ENCODE data around the gene OR4K1. TPM values are rescaled to one million over a fixed set of nuclear protein-coding genes. Genes with fewer than 3 reads are reported as not detected.

Gene OR4K1
- polyA plus RNA-seq (2013), result not detected

- H3K4me1 ChIP-seq (ENCODE audit: control extremely low read depth in 1 of 4, control insufficient read depth in 4 of 4, insufficient read depth in 4 of 4, low read length in 3 of 4), result no peaks in the 10 kb centered on the region
- H3K36me3 ChIP-seq (ENCODE audit: control insufficient read depth in 4 of 4, insufficient read depth in 4 of 4, low read length in 3 of 4), result no peaks in the 10 kb centered on the region
- H3K27ac ChIP-seq (ENCODE audit: insufficient read depth in 1 of 2, low read depth in 1 of 2, low read length in 2 of 2, poor library complexity in 1 of 2, severe bottlenecking in 2 of 2), result no peak within 1 kb of the TSS
- WGBS (ENCODE audit: insufficient coverage), result no CpG with 5 or more reads among the region's 3 CpGs
- ChIA-PET POLR2A (no interaction called here), CTCF (no interaction called here)
- H3K27me3 ChIP-seq (replicated peaks in 2 of 5; ENCODE audit: control insufficient read depth in 4 of 5, insufficient read depth in 5 of 5, low read length in 4 of 5), result no peaks in the 10 kb centered on the region
- no peak within 1 kb of the TSS for H3K4me3 ChIP-seq (ENCODE audit: control insufficient read depth in 1 of 7, extremely low read depth in 1 of 7, insufficient read depth in 4 of 7, low read depth in 2 of 7, low read length in 6 of 7)
- DNase-seq, result no peak
- H3K9me3 ChIP-seq (ENCODE audit: control extremely low read depth in 1 of 5, control insufficient read depth in 4 of 5, insufficient read depth in 2 of 5, low read depth in 1 of 5, low read length in 4 of 5), result peaks cover 0 to 1% (median 0%) of the 10 kb centered on the region in 5 experiments
Observed at GRCh38 chr14:19930617-19931016, at the start of gene OR4K1. Gene OR4K1, plus strand, starts transcription at chr14:19930917. Its CDS starts 4,750 bp downstream, at chr14:19935667.

GRCh38 chr14:19895282-19895681 lies 35.4 kb upstream of the OR4K1 start:
- CTCF ChIA-PET, result no interaction called here
- 50% methylated on average over 2 of the region's 2 CpGs for WGBS (ENCODE audit: insufficient coverage)

GRCh38 chr14:19900999-19901398 lies 29.7 kb upstream of the OR4K1 start:
- Histone ChIP-seq H3K27me3 (replicated peaks in 2 of 5; ENCODE audit: control insufficient read depth in 4 of 5, insufficient read depth in 5 of 5, low read length in 4 of 5) (no peaks in the 10 kb centered on the region), H3K36me3 (ENCODE audit: control insufficient read depth in 4 of 4, insufficient read depth in 4 of 4, low read length in 3 of 4) (no peaks in the 10 kb centered on the region), H3K4me3 (ENCODE audit: control insufficient read depth in 1 of 7, extremely low read depth in 1 of 7, insufficient read depth in 4 of 7, low read depth in 2 of 7, low read length in 6 of 7) (no peak overlapping the region), H3K27ac (ENCODE audit: insufficient read depth in 1 of 2, low read depth in 1 of 2, low read length in 2 of 2, poor library complexity in 1 of 2, severe bottlenecking in 2 of 2) (no peak overlapping the region), H3K9me3 (ENCODE audit: control extremely low read depth in 1 of 5, control insufficient read depth in 4 of 5, insufficient read depth in 2 of 5, low read depth in 1 of 5, low read length in 4 of 5) (peaks cover 0 to 8% (median 4%) of the 10 kb centered on the region in 5 experiments), H3K4me1 (ENCODE audit: control extremely low read depth in 1 of 4, control insufficient read depth in 4 of 4, insufficient read depth in 4 of 4, low read length in 3 of 4) (no peaks in the 10 kb centered on the region)
- CTCF ChIA-PET, result no interaction called here
- POLR2A ChIA-PET, result no interaction called here
- WGBS (ENCODE audit: insufficient coverage), result 74% methylated on average over 3 of the region's 3 CpGs
- no peak for DNase-seq

More at GRCh38 chr14:19895282-19895681, 35.4 kb upstream of the OR4K1 start:
- H3K9me3 ChIP-seq (ENCODE audit: control extremely low read depth in 1 of 5, control insufficient read depth in 4 of 5, insufficient read depth in 2 of 5, low read depth in 1 of 5, low read length in 4 of 5), result peaks cover 0 to 47% (median 17%) of the 10 kb centered on the region in 5 experiments
- no peak overlapping the region for H3K27ac ChIP-seq (ENCODE audit: insufficient read depth in 1 of 2, low read depth in 1 of 2, low read length in 2 of 2, poor library complexity in 1 of 2, severe bottlenecking in 2 of 2)
- POLR2A ChIA-PET, result no interaction called here
- no peak overlapping the region for H3K4me3 ChIP-seq (ENCODE audit: control insufficient read depth in 1 of 7, extremely low read depth in 1 of 7, insufficient read depth in 4 of 7, low read depth in 2 of 7, low read length in 6 of 7)
- no peak for DNase-seq
- H3K36me3 ChIP-seq (ENCODE audit: control insufficient read depth in 4 of 4, insufficient read depth in 4 of 4, low read length in 3 of 4), result no peaks in the 10 kb centered on the region
- no peaks in the 10 kb centered on the region for H3K27me3 ChIP-seq (replicated peaks in 2 of 5; ENCODE audit: control insufficient read depth in 4 of 5, insufficient read depth in 5 of 5, low read length in 4 of 5)
- no peaks in the 10 kb centered on the region for H3K4me1 ChIP-seq (ENCODE audit: control extremely low read depth in 1 of 4, control insufficient read depth in 4 of 4, insufficient read depth in 4 of 4, low read length in 3 of 4)

- Histone ChIP-seq H3K9me3 (ENCODE audit: control extremely low read depth in 1 of 5, control insufficient read depth in 4 of 5, insufficient read depth in 2 of 5, low read depth in 1 of 5, low read length in 4 of 5) (peaks cover 0 to 5% (median 0%) of the 10 kb centered on the region in 5 experiments), H3K27ac (ENCODE audit: insufficient read depth in 1 of 2, low read depth in 1 of 2, low read length in 2 of 2, poor library complexity in 1 of 2, severe bottlenecking in 2 of 2) (no peak overlapping the region), H3K27me3 (replicated peaks in 2 of 5; ENCODE audit: control insufficient read depth in 4 of 5, insufficient read depth in 5 of 5, low read length in 4 of 5) (no peaks in the 10 kb centered on the region), H3K4me1 (ENCODE audit: control extremely low read depth in 1 of 4, control insufficient read depth in 4 of 4, insufficient read depth in 4 of 4, low read length in 3 of 4) (no peaks in the 10 kb centered on the region), H3K4me3 (ENCODE audit: control insufficient read depth in 1 of 7, extremely low read depth in 1 of 7, insufficient read depth in 4 of 7, low read depth in 2 of 7, low read length in 6 of 7) (no peak overlapping the region), H3K36me3 (ENCODE audit: control insufficient read depth in 4 of 4, insufficient read depth in 4 of 4, low read length in 3 of 4) (no peaks in the 10 kb centered on the region)
- no peak for DNase-seq
- 75% methylated on average over 2 of the region's 4 CpGs for WGBS (ENCODE audit: insufficient coverage)
- POLR2A ChIA-PET, result no interaction called here
- CTCF ChIA-PET, result no interaction called here
Observed at GRCh38 chr14:19902409-19902808, 28.3 kb upstream of the OR4K1 start.

- no peaks in the 10 kb centered on the region for H3K4me1 ChIP-seq (ENCODE audit: control extremely low read depth in 1 of 4, control insufficient read depth in 4 of 4, insufficient read depth in 4 of 4, low read length in 3 of 4)
- H3K27ac ChIP-seq (ENCODE audit: insufficient read depth in 1 of 2, low read depth in 1 of 2, low read length in 2 of 2, poor library complexity in 1 of 2, severe bottlenecking in 2 of 2), result no peak overlapping the region
- no peaks in the 10 kb centered on the region for H3K27me3 ChIP-seq (replicated peaks in 2 of 5; ENCODE audit: control insufficient read depth in 4 of 5, insufficient read depth in 5 of 5, low read length in 4 of 5)
- no peak overlapping the region for H3K4me3 ChIP-seq (ENCODE audit: control insufficient read depth in 1 of 7, extremely low read depth in 1 of 7, insufficient read depth in 4 of 7, low read depth in 2 of 7, low read length in 6 of 7)
- H3K36me3 ChIP-seq (ENCODE audit: control insufficient read depth in 4 of 4, insufficient read depth in 4 of 4, low read length in 3 of 4), result no peaks in the 10 kb centered on the region
- DNase-seq, result no peak
- H3K9me3 ChIP-seq (ENCODE audit: control extremely low read depth in 1 of 5, control insufficient read depth in 4 of 5, insufficient read depth in 2 of 5, low read depth in 1 of 5, low read length in 4 of 5), result peaks cover 0 to 5% (median 0%) of the 10 kb centered on the region in 5 experiments
- POLR2A ChIA-PET, result no interaction called here
- CTCF ChIA-PET, result no interaction called here
Observed at GRCh38 chr14:19906665-19907064, 24.1 kb upstream of the OR4K1 start.

- no peak for DNase-seq
- WGBS (ENCODE audit: insufficient coverage), result 67% methylated on average over 1 of the region's 3 CpGs
- H3K27ac ChIP-seq (ENCODE audit: insufficient read depth in 1 of 2, low read depth in 1 of 2, low read length in 2 of 2, poor library complexity in 1 of 2, severe bottlenecking in 2 of 2), result no peak overlapping the region
- no peaks in the 10 kb centered on the region for H3K27me3 ChIP-seq (replicated peaks in 2 of 5; ENCODE audit: control insufficient read depth in 4 of 5, insufficient read depth in 5 of 5, low read length in 4 of 5)
- ChIA-PET CTCF (no interaction called here), POLR2A (no interaction called here)
- H3K4me3 ChIP-seq (ENCODE audit: control insufficient read depth in 1 of 7, extremely low read depth in 1 of 7, insufficient read depth in 4 of 7, low read depth in 2 of 7, low read length in 6 of 7), result no peak overlapping the region
- no peaks in the 10 kb centered on the region for H3K9me3 ChIP-seq (ENCODE audit: control extremely low read depth in 1 of 5, control insufficient read depth in 4 of 5, insufficient read depth in 2 of 5, low read depth in 1 of 5, low read length in 4 of 5)
- H3K4me1 ChIP-seq (ENCODE audit: control extremely low read depth in 1 of 4, control insufficient read depth in 4 of 4, insufficient read depth in 4 of 4, low read length in 3 of 4), result no peaks in the 10 kb centered on the region
- H3K36me3 ChIP-seq (ENCODE audit: control insufficient read depth in 4 of 4, insufficient read depth in 4 of 4, low read length in 3 of 4), result no peaks in the 10 kb centered on the region
Observed at GRCh38 chr14:19911114-19911513, 19.6 kb upstream of the OR4K1 start.

GRCh38 chr14:19917243-19917642 lies 13.5 kb upstream of the OR4K1 start:
- Histone ChIP-seq H3K27ac (ENCODE audit: insufficient read depth in 1 of 2, low read depth in 1 of 2, low read length in 2 of 2, poor library complexity in 1 of 2, severe bottlenecking in 2 of 2) (no peak overlapping the region), H3K4me1 (ENCODE audit: control extremely low read depth in 1 of 4, control insufficient read depth in 4 of 4, insufficient read depth in 4 of 4, low read length in 3 of 4) (no peaks in the 10 kb centered on the region), H3K4me3 (ENCODE audit: control insufficient read depth in 1 of 7, extremely low read depth in 1 of 7, insufficient read depth in 4 of 7, low read depth in 2 of 7, low read length in 6 of 7) (no peak overlapping the region), H3K27me3 (replicated peaks in 2 of 5; ENCODE audit: control insufficient read depth in 4 of 5, insufficient read depth in 5 of 5, low read length in 4 of 5) (no peaks in the 10 kb centered on the region), H3K9me3 (ENCODE audit: control extremely low read depth in 1 of 5, control insufficient read depth in 4 of 5, insufficient read depth in 2 of 5, low read depth in 1 of 5, low read length in 4 of 5) (no peaks in the 10 kb centered on the region), H3K36me3 (ENCODE audit: control insufficient read depth in 4 of 4, insufficient read depth in 4 of 4, low read length in 3 of 4) (no peaks in the 10 kb centered on the region)
- no peak for DNase-seq
- 67% methylated on average over 3 of the region's 3 CpGs for WGBS (ENCODE audit: insufficient coverage)
- ChIA-PET CTCF (no interaction called here), POLR2A (no interaction called here)

All from common myeloid progenitor, CD34-positive (primary cell).